HPDE6-E6E7 (cell line): ENCODE data around the gene SFSWAP.

Experiments used
- DNase-seq: peaks from one replicate; pipeline ENCODE4 v3.0.0; 2011; ENCODE audit warnings: missing footprints; ENCODE audit errors: extremely low spot score

The SFSWAP gene

DNA sequence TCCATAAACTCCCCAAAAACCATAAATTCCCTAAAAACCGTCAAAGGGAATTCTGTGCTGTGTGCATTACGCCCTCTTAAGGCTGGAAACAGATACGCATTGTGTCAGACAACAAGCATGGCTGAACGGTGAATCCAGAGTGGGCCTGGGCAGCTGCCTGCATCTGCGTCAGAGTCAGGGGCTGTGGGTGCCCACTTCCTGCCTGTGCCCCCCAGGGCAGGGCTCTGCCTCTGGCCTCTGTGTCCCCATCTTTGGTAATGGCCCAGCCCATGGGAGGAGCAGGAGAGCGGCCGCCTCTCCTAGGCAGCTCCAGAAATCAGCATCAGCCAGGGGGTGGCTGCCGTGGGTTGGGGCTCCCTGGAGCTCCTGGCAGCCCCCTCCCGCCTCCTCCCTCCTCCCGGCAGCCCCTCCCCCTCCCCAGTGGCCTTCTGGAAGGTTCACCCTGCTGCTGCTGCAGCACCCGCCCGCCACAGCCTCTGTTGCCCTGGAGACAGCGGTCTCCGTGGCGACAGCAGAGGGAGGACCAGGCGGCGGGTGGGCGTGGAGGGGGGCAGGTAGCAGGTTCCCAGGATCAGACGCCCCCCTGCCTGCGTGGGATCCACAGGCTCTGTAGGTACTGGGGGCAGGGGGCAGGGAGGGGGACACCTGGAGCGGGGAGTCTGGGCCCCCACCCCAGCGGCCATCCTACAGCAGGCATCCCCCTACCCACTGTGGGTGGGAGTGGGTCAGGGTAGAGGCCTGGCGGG lies 123.2 kb downstream of the SFSWAP start:
- no peak for DNase-seq

DNA sequence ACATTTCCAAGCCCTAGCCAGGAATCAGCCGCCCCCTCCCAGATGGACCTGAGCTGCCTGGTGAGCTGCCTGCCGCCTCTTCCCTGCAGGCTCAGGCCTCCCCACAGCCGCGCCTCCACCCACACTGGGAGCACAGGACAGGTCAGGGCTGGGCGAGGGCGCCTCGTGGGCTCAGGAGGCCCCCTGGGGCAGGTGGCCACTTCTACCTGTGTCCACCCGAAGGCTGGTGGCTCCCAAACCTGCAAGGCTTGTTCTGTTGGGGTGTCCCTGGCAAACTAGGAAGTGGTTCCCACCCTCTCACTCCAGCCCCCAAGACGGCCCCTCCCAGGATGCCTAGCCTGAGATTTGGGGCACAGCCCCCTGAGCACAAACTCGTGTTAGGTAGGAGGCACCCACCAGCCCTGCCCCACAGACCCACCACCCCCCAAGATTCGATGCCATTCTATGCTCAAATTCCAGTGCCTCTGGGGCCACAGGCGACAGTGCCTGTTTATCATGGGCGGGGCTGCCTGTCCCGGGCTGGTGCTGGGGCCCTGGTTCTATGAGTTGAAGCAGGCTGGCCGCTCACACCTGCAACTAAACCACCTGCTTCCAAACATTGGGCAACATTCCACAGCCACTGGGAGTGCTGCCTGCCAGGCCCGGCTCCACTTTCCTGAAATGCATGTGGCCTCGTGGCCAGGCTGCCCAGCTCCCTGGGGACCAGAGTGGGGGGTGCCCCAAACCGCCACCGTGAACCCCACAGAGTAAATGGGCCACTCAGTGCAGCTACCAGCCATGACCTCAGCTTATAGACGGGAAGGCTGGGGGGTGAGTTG lies 124.1 kb downstream of the SFSWAP start:
- no peak for DNase-seq

DNA sequence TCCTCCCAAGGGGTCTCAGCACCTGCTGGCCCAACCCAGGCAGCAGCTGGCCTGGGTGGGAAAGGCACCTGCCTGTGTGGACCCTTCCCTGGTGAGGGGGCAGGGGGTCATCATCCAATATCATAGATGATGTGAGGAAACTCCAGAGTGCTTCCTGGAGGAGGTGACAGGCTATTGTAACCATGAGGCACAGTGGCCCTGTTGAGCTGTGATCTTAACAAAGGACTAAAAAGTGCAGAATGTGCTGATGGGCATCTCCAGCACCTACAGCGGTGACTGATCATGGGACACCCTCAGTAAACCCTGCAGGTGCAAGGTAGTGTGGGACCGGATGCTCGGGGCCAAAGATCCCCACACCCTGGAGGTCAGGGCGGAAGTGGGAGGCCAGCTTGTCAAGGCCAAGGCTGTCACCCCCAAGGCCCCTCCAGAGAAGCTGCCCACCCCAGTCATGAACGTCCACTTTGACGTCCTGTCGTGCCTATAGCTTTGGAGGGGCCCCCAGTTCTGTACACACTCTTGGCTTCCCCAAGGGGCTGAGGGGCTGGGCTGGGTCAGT lies 124.8 kb downstream of the SFSWAP start:
- DNase-seq: no peak

DNA sequence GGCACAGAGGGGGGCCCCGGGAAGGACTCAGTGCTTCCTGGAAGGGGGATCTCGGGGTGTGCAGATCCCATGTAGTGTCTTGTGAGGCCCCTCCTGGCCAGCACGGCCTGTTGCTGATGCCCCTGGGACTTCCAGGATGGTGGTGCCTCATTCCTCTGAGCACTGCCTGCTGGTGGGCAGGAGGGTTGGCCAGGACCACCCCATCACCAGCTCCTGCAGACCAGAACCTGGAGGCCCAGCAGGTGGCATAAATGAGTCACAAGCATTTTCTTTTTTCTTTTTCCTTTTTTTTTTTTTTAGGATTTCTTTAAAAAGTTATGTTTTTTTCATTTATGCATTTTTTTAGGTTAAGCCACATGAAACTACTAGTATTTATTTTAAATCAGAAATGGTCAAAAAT lies 125.3 kb downstream of the SFSWAP start:
- no peak for DNase-seq

DNA sequence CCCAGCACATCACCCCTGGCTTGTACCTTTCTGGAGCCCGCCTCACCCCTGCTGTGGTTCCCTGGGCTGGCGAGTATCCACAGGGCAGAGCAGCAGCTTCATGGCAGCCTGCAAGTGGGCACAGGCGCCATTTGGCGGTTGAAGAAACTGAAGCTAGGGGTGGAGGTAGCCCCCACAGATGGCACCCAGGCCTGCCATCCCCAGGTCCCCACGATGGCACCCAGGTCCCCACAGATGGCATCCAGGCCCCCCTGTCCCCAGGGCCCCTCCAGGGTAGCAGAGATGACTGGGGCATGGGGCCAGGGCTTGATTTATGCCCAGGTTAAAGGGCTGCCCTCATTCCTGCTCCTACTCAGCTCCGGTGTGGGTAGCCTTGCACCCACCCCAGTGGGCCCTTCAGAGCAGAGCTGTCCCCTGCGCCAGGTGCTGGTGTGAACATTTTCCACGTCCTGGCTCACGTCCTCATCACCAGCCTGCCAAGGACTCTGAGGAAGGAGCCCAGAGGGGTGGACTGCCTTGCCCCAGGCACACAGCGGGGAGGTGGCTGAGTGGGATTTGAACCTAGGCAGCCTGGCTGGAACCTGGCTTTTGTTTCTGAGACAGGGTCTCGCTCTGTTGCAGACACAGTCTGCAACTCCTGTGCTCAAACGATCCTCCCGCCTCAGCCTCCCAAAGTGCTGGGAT lies 126.0 kb downstream of the SFSWAP start:
- no peak for DNase-seq

DNA sequence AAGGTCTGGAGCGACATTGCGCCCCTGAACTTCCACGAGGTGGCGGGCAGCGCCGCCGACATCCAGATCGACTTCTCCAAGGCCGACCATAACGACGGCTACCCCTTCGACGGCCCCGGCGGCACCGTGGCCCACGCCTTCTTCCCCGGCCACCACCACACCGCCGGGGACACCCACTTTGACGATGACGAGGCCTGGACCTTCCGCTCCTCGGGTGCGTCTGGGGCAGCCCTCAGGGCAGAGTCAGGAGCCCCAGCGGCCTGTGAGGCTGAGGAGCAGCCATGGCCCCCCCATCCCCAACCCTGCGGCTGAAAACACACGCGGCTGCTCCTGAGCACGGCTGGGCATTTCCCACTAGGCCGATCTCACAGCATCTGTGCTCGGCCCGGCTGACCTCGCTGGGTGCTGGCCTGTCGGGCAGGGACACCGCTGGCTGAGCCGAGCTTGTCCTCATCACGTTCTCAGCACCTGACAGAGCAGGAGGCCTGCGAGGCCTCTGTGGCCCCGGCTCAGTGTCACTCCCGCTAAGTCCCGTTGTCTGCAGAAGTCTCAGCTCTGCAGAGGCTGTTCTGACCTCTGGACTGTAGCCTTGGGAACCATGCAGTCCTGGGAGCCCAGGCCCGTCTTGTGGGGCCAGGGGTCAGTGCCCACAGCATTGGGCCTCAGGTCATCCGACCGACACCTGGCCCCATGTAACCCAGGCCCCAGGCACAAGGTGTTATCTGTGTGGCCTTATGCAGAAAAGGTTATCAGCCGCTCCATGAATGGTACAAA lies 129.9 kb downstream of the SFSWAP start:
- DNase-seq: no peak

DNA sequence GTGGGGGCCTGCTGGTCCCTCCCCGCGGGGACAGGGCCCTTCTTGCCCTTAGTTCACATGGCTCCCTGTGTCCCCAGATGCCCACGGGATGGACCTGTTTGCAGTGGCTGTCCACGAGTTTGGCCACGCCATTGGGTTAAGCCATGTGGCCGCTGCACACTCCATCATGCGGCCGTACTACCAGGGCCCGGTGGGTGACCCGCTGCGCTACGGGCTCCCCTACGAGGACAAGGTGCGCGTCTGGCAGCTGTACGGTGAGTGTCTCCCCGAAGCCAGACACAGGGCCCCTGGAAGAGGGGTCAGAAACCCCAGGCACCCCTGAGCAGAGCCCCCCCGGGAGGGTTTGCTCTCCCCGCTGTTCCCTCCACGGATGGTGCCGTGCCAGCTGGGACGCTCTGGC lies 130.7 kb downstream of the SFSWAP start:
- DNase-seq: no peak

DNA sequence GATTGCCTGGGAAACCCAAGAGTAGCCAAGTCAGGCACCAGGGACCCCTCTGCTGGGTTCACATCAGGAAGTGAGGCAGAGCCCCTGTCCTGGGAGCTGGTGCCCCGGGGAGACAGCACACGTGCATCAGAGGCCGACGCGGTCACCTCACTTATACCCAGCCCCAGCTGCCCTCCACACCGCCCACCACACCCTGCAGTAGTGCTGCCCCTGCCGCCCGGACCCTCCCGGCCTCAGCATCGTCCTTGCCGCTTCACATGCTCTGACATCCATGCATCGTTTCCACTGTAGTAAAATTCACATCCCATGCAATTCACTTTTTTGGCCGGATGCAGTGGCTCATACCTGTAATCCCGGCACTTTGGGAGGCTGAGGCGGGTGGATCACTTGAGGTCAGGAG lies 131.3 kb downstream of the SFSWAP start:
- DNase-seq: no peak

DNA sequence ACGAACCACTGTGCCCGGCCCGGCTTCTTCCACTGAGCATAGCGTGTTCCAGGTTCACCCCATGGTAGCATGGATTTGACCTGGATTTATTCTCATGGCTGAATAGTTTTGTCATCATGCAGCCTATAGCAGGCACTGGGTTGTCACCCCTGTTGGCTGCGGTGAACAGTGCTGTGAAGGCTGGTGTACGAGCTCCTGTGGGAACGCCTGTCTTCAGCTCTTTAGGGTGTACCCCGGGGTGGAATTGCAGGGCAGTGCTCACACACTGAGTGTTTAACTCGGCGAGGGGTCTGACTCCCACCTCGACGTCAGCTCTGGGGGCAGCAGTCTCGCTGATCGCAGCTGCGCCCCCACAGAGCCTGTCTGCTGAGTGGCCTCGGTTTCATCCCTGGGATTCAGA lies 132.6 kb downstream of the SFSWAP start:
- no peak for DNase-seq

DNA sequence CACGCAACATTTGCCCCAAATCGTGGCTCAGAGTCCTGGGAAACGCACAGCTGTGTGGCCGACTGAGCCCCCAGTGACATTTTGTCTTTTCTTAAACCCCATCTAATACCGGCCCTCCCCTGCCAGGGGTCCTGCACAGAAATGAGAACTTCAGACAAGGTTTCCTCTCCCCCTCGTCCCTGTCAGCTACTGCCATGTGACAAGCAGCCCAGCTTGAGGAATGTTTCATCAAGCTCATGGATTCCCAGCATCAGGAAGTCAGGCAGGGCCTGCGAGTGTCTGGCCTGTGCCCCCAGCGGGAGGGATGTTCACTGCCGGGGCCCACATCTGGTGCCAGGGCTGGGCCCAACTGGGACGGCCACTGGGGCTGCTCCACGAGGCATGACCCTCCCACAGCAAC lies 133.2 kb downstream of the SFSWAP start:
- DNase-seq: no peak

DNA sequence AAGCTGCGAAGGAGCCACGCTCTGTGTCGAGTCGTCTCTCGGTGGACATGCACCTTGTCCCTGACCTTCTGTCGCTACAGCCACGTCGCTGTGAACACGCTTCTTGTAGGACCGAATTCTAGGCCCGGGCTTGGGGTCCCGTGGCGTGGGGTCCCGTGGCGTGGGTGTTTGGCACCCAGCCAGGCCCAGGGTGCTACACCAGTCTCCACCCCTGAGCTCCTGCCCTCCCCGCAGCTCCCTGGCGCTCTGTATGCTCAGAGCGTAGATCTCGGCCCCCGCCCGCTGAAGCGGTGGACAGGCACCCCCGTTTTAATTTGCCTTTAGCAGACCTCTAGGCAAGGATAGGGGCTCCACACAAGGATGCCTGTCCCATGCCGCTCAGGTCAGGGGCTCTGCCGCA lies 133.8 kb downstream of the SFSWAP start:
- DNase-seq: no peak

DNA sequence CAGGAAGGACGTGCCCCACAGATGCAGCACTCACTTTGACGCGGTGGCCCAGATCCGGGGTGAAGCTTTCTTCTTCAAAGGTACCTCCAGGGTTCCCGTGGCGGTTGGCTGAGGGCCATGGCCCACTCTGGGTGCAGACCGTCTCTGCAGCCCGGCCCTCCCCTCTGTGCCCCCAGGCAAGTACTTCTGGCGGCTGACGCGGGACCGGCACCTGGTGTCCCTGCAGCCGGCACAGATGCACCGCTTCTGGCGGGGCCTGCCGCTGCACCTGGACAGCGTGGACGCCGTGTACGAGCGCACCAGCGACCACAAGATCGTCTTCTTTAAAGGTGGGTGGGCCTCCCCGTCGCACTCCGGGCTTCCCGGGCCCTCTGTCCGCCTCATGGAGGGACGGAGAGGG lies 134.2 kb downstream of the SFSWAP start:
- DNase-seq: no peak

DNA sequence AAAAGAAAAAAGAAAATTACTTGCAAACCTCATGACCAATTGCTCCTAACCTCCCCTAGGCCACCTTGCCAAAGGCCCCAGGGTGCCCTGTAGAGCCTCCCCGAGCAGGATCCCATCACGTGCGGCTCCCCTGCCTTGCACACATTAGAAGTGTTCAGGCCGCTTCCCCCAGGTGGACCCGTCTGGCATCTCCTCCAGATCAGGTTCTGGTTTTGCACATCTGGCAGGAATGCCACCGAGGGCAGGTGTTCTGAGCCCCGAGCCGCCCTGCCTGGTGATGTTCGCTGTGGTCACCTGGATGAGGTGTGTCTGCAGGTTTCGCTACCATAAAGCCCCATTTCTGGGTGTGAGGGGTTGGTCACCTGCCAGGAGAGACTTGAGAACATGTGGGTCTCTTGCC lies 136.6 kb downstream of the SFSWAP start:
- no peak for DNase-seq

DNA sequence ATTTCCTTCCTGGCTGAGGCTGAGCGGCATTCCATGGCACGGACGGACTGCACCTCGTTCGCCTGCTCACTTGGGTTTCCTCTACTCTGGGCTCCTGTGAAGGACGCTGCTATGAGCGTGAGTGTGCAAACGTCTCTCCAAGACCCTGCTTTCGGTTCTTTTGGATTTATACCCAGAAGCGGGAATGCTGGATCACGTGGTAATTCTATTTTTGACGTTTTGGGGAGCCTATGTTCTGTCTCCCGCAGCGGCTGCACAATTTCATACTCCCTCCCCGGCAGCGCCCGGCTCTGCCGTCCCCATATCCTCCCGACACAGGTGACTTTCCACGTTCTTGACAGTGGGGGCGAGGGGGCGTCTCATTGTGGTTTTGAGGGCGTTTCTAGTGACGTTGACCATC lies 137.9 kb downstream of the SFSWAP start:
- no peak for DNase-seq
